Stimulated activated CD8-positive, alpha-beta memory T cell treated with anti-CD3 and anti-CD28 coated beads, Interleukin-15, amount 100 ng/mL, for 1 hour (primary cell): ENCODE measurements around the gene PTPRJ.
"Not testable (repeated sequence)": the region's sequence is repeated elsewhere in the genome, so short reads cannot be mapped to it uniquely, and the experiment has no call there.

Experiments
- DNase-seq: peaks from one replicate; pipeline ENCODE4 v3.0.0-alpha.2; 2020; ENCODE audit warnings: low read depth

The PTPRJ gene

DNA sequence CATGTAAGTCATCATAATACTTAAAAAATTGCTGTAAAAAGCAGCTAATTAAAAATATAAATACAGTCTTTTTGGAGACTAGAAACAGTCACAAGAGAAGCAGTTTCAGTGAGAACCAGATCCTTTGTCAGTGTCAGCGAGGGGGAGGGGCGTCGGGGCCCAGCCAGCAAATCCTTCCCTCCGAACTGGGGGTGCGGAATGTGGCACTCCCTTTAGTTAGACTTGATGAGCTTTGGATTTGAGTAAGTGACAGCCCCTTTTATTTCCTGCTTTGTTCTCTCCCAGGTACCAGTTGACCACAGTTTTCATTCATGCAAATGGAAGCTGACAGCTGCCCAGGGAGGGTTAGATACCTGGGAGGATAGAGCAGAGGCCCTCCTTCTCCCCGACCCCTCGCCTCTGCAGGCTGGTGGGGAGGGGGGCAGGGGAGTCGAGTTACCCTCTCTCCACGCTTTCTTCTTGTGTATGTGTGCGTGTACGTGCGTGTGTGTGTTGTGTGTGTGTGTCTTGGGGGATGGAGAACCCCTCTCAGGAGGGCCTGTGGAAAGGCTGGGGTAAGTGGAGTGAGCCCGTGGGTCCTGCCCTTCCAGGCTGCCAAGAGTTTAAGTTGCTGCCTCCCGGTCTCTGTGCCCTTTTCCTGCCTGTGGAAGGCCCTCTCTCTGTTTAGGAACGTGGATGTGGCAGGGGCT lies 38.3 kb downstream of the PTPRJ start:
- no peak for DNase-seq

DNA sequence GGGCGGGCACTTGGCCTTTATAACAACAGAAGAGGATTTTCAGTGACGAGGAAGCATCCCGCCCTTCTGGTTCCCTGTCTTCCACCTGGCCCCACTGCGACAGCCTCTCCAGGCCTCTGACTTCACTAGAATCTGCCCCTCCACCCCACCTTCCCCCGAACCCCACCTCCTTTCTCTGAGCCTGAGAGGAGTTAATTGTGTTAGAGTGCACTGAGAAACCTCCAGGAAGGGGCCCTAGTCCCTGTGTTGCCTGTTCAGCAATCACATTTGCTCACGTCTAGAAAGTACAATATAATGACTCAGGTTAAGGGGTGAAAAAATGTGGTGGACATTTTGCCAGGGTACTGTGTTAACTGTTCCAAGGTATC lies 38.8 kb downstream of the PTPRJ start:
- DNase-seq, result no peak

DNA sequence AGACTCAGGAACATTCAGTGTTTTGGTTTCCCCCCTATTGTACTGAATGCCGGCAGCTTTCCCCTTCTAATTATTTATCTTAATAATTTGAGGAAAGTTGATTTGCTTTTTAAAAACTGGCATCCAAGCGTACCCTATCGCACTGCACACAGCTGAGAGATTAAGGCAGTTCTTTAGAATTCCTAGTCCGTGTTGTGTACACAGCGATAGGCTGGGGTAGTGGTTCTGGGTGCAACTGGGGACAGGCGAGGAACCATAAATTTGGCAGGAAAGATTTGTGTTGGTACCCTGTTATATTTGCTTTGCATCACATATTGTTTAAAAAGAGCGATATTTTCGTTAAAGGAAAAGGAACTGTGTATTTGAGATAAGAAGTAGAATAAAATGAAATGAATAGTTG lies 39.2 kb downstream of the PTPRJ start:
- no peak for DNase-seq

- DNase-seq, result no peak
Observed at GRCh38 chr11:48020092-48020755, 39.9 kb downstream of the PTPRJ start.

DNA sequence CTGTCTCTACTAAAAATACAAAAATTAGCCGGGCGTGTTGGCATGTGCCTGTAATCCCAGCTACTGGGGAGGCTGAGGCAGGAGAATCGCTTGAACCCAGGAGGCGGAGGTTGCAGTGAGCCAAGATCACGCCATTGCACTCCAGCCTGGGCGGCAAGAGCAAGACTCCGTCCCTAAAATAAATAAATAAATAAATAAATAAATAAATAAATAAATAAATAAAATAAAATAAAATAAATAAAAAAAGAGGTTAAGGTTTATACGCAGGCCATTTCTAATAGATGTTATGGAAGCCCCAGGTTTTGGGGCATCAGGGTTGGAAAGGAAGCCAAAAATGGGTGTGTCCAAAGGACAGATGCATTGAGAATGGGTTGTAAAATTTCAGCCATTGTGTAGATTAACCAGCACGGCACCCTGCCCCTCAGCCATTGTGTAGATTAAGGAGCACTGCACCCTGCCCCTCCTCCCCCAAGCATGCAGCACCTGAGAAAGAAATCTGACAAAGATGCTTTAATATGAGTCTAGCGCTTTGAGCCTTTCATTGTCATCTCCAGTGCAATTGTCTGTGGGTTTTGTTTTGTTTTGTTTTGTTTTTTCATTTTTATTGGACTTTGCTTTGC lies 41.0 kb downstream of the PTPRJ start:
- not testable (repeated sequence) for DNase-seq

GRCh38 chr11:48022445-48022844 lies 42.1 kb downstream of the PTPRJ start:
- no peak for DNase-seq

DNA sequence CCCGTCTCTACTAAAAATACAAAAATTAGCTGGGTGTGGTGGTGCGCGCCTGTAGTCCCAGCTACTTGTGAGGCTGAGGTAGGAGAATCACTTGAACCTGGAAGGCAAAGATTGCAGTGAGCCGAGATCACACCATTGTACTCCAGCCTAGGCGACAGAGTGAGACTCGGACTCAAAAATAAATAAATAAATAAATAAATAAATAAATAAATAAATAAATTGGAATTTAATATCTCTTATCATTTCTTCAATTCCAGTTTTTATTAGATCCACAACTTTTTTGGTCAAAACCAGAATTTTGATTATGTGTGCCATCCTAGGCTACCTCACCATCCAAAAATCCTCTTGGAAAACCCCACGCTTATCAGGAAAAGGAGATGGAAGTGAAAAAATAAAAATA lies 43.2 kb downstream of the PTPRJ start:
- DNase-seq, result not testable (repeated sequence)

- no peak for DNase-seq
Observed at GRCh38 chr11:48024635-48025071, 44.3 kb downstream of the PTPRJ start.

DNA sequence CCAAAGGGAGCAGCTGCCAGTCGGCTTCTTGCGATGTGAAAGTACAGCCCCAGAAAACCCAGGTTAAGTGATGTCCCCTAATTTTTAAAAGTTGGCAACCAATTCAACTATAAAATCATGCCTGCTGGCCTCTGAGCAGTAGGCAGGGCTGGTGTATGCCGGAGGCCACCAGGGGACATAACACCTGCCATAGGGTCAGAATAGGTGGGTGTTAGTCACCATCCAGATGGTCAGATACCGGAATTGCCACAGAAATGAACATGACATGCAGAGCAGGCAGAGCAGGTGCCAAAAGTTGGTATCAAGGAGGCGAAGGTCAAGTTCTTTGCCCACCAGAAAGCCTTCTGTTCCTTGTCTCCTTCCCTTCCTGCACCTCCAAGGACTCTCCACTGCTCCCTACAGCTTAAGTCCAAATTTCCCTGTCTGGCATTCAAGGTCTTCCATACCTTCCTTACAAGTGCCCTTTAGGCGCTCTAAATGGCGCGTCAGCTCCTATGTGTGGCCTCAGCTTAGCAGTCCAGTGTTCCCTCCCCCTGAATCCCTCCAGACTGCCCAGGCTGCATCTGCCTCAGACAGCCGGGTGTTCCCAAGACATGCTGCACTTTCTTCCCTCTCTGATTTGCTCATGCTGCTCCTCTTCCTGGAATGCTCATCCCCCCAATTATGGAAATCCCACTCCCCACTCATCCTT lies 45.1 kb downstream of the PTPRJ start:
- no peak for DNase-seq

DNA sequence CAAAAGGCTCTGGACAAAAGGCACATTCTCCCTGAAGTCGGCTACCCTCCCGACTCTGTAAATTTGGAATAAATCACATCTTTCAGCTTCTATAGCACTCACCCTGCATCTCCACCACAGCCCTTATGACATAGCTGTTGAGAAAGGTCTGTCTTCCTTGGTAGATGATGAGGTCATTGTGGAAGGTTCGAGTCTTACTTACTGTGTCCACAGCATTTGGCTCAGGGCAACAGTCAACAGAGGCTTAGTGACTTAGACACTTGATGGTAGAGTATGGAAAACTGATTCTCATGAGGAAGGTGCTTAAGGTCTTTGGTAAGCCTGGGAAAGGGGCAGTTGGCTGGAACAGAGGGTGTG lies 45.6 kb downstream of the PTPRJ start:
- no peak for DNase-seq

DNA sequence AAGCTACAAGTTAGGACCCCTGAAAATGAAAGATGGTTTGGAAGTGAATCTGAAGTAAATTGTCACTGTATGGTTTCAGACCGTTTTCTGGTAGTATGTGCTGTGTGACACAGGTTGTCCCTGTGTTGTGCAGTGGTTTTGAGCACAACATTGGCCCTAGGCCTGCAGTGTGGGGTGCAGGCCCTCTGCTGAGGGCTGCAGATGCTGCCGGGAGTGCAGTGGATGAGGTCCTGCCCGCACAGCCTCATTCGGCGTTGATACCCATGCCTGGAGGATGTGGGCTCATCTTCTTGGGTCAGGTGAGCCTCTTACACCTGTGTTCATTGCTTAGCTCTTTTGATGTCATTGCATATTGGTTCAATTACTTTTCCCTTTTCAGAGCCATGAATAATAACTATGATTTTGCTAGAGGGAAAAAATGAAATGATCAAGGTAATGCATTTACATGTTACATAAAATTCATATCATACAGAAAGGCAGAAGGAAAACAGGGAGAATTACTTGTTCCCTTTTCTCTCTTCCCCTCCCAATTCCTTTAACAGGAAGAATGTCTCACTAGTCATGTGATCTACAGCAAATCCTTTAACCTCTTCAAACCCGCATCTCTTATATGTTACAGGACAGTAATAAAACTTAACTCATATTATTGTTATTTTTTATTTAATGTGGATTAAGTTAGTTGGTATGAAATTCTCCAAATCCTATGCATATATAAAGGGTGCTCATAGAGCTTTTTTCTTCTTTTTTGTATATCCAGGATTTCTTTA lies 48.7 kb downstream of the PTPRJ start:
- no peak for DNase-seq

DNA sequence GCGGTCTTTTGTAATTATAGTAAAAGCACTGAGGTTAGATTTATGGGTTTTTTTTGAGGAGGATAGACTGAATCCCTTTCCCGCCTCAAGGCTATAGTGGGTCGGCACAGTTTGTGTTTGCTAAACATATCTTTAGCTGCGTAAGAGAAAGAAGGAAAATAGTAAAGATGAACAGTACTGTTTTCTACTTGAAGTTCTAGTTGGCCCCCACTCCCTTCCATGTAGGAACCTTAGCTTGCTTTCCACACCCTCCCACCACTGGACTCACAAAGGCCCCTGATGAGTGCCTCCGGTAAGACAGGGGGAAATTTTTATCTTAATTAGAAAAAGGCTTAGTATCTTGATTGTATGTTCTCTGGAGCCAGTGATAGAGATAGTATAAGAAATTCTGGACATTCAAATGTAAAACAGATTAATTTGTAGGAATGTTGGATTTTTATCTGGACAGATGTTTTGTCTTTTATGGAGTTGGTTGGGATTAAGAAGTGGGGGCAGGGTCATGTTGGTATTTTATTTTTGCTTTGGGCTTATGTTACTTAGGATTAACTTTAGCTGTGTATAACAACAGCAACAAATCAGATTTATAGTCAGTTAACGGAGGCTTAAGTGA lies 49.4 kb downstream of the PTPRJ start:
- no peak for DNase-seq

DNA sequence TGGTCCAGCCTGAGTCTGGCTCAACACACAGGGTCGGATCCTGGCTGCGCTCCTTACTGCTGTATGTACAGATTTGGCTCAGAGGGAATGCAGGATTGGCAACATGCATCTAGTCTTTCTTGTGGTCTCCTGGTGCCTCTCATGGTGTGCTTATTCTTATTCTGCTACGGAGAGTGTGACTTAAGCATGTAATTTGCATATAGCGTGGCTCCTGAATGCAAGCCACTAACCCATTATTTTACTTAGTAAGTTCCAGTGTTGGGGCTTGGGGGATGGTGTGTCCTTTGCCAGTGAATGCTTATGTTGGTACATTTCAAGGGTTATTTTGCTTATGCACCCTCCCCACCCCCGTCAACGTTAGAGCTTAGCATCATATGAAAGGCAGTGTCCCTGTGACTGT lies 51.2 kb downstream of the PTPRJ start:
- no peak for DNase-seq

GRCh38 chr11:48032721-48033120 lies 52.4 kb downstream of the PTPRJ start:
- no peak for DNase-seq

- no peak for DNase-seq
Observed at GRCh38 chr11:48033918-48034341, 53.6 kb downstream of the PTPRJ start.

DNA sequence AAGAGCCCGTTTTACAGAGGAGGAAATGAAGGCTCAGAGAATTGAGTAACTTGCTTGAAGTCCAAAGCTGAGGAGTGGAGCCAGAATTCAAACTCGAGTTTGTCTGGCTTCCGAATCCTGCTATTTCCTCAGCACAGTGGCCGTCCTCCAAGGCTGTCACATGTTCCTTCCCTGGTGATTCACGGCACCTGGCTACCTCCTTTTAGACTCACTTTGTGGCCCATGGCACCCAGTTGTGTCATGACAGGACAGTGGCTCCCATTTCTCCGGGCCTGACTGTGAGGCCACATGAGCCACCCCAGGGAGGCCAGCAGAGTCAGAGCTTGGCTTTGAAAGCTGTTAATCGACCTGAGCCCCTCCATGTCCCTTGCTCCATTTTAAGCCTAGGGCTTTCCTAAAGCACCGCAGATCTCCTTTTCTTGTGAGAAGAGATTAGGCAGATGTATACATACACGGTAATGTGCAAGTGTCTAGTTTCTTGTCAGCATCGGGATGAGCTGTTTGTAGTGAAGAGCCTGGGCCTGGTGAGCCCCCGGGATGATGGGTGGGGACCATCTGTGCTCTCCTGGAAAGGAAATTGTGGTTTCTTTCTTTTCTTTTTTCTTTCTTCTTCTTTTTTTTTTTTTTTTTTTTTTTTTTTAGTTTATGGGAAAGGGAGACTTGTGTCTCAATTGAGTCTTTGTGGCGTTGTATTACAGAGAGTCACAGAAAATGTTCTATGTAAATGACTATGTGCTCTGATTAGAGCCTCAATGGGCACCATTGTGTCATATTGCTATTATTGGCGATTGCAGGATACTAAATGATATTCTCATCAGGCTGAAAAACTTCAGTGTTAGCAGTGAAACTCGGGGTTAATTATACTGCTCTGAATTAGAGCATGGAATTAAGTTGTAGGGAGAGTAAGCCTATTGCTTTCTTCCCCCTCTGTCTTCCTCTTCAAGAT lies 54.8 kb downstream of the PTPRJ start:
- no peak for DNase-seq

- no peak for DNase-seq
Observed at GRCh38 chr11:48036011-48036410, 55.7 kb downstream of the PTPRJ start.

- no peak for DNase-seq
Observed at GRCh38 chr11:48036466-48036865, 56.1 kb downstream of the PTPRJ start.

DNA sequence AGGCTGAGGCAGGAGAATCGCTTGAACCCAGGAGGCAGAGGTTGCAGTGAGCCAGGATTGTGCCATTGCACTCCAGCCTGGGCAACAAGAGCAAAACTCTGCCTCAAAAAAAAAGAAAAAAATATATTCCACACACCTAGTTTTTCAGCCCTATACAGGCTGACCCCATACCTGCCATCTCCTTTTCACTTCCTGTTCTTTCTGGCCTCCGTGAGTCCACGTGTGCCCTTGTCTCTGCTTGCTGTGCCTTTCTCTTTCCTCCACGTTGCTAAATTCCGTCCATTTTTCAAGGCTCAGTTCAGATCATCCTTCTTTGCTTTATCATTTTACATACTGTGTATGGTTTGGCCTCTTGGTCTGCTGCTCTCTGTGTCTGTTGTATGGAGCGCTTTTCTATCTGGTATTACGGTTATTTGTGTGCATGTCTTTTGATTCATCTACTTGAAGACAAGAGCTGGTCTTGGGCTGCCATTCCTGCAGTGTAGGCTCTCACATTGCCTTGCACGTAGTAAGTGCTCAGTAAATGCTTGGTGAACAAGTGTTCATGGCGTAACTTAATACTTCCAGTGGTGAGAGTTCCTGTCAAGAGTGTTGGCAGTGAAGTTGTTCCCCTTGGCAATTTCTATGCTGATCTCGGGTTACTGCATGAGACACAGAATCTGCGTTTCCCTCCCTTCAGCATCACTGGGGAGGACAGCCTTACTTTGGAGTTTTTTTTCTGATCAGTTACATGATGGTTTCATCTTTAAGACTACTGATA lies 57.5 kb downstream of the PTPRJ start:
- DNase-seq, result no peak
